ENCODE measurements around the gene TMEM260. TPM values are rescaled to one million over a fixed set of nuclear protein-coding genes. Genes with fewer than 3 reads are reported as not detected.

The TMEM260 gene
- 1 to 10 TPM; 4.4 to 7.3 TPM for polyA plus RNA-seq

- 0% methylated on average over 51 to 60 of the region's 60 CpGs for WGBS, 2 donors
- H3K27me3 ChIP-seq (ENCODE audit: control insufficient read depth in 1 of 2, insufficient read depth in 2 of 2, low read length in 2 of 2), result no peaks in the 10 kb centered on the region
Observed at GRCh38 chr14:56579345-56580220, at the start of gene TMEM260. TSS of gene TMEM260 (plus strand) at chr14:56579798. CDS start at chr14:56579915, 117 bp downstream.

GRCh38 chr14:56532546-56532945 lies 47.1 kb upstream of the TMEM260 start:
- Histone ChIP-seq H3K27ac (ENCODE audit: low read depth in 2 of 2, low read length in 1 of 2) (no peak overlapping the region), H3K4me1 (ENCODE audit: control insufficient read depth in 2 of 2, insufficient read depth in 2 of 2, low read length in 1 of 2) (no peaks in the 10 kb centered on the region), H3K27me3 (ENCODE audit: control insufficient read depth in 1 of 2, insufficient read depth in 2 of 2, low read length in 2 of 2) (no peaks in the 10 kb centered on the region), H3K4me3 (ENCODE audit: low read depth in 1 of 2, low read length in 2 of 2) (no peak overlapping the region), H3K9me3 (ENCODE audit: control insufficient read depth in 2 of 2, insufficient read depth in 1 of 2, low read depth in 1 of 2, low read length in 1 of 2) (no peaks in the 10 kb centered on the region), H3K36me3 (ENCODE audit: control insufficient read depth in 2 of 2, insufficient read depth in 2 of 2, low read length in 1 of 2) (no peaks in the 10 kb centered on the region)
- WGBS, 2 donors, result 87 to 89% methylated on average over 7 of the region's 7 CpGs

More at GRCh38 chr14:56579345-56580220, at the start of gene TMEM260:
- Histone ChIP-seq H3K9me3 (ENCODE audit: control insufficient read depth in 2 of 2, insufficient read depth in 1 of 2, low read depth in 1 of 2, low read length in 1 of 2) (no peaks in the 10 kb centered on the region), H3K27ac (ENCODE audit: low read depth in 2 of 2, low read length in 1 of 2) (peak within 1 kb of the TSS; percentile 21 to 84), H3K36me3 (ENCODE audit: control insufficient read depth in 2 of 2, insufficient read depth in 2 of 2, low read length in 1 of 2) (no peaks in the 10 kb centered on the region), H3K4me1 (ENCODE audit: control insufficient read depth in 2 of 2, insufficient read depth in 2 of 2, low read length in 1 of 2) (peaks cover 0 to 5% of the 10 kb centered on the region in 2 donors), H3K4me3 (ENCODE audit: low read depth in 1 of 2, low read length in 2 of 2) (peak within 1 kb of the TSS; percentile 91 to 98)

- H3K27ac ChIP-seq (ENCODE audit: low read depth in 2 of 2, low read length in 1 of 2), result no peak overlapping the region
- WGBS, 2 donors, result 91 to 94% methylated on average over 10 of the region's 10 CpGs
- no peaks in the 10 kb centered on the region for H3K36me3 ChIP-seq (ENCODE audit: control insufficient read depth in 2 of 2, insufficient read depth in 2 of 2, low read length in 1 of 2)
- no peaks in the 10 kb centered on the region for H3K9me3 ChIP-seq (ENCODE audit: control insufficient read depth in 2 of 2, insufficient read depth in 1 of 2, low read depth in 1 of 2, low read length in 1 of 2)
- H3K27me3 ChIP-seq (ENCODE audit: control insufficient read depth in 1 of 2, insufficient read depth in 2 of 2, low read length in 2 of 2), result no peaks in the 10 kb centered on the region
- H3K4me3 ChIP-seq (ENCODE audit: low read depth in 1 of 2, low read length in 2 of 2), result no peak overlapping the region
- H3K4me1 ChIP-seq (ENCODE audit: control insufficient read depth in 2 of 2, insufficient read depth in 2 of 2, low read length in 1 of 2), result no peaks in the 10 kb centered on the region
Observed at GRCh38 chr14:56534656-56535055, 44.9 kb upstream of the TMEM260 start.

- Histone ChIP-seq H3K27ac (ENCODE audit: low read depth in 2 of 2, low read length in 1 of 2) (no peak overlapping the region), H3K4me3 (ENCODE audit: low read depth in 1 of 2, low read length in 2 of 2) (no peak overlapping the region), H3K9me3 (ENCODE audit: control insufficient read depth in 2 of 2, insufficient read depth in 1 of 2, low read depth in 1 of 2, low read length in 1 of 2) (no peaks in the 10 kb centered on the region), H3K27me3 (ENCODE audit: control insufficient read depth in 1 of 2, insufficient read depth in 2 of 2, low read length in 2 of 2) (no peaks in the 10 kb centered on the region), H3K36me3 (ENCODE audit: control insufficient read depth in 2 of 2, insufficient read depth in 2 of 2, low read length in 1 of 2) (no peaks in the 10 kb centered on the region), H3K4me1 (ENCODE audit: control insufficient read depth in 2 of 2, insufficient read depth in 2 of 2, low read length in 1 of 2) (no peaks in the 10 kb centered on the region)
- 86 to 95% methylated on average over 2 of the region's 2 CpGs for WGBS, 2 donors
Observed at GRCh38 chr14:56539862-56540261, 39.7 kb upstream of the TMEM260 start.

GRCh38 chr14:56543436-56543835 lies 36.2 kb upstream of the TMEM260 start:
- no peaks in the 10 kb centered on the region for H3K9me3 ChIP-seq (ENCODE audit: control insufficient read depth in 2 of 2, insufficient read depth in 1 of 2, low read depth in 1 of 2, low read length in 1 of 2)
- no peaks in the 10 kb centered on the region for H3K4me1 ChIP-seq (ENCODE audit: control insufficient read depth in 2 of 2, insufficient read depth in 2 of 2, low read length in 1 of 2)
- H3K27ac ChIP-seq (ENCODE audit: low read depth in 2 of 2, low read length in 1 of 2), result no peak overlapping the region
- no peak overlapping the region for H3K4me3 ChIP-seq (ENCODE audit: low read depth in 1 of 2, low read length in 2 of 2)
- no peaks in the 10 kb centered on the region for H3K36me3 ChIP-seq (ENCODE audit: control insufficient read depth in 2 of 2, insufficient read depth in 2 of 2, low read length in 1 of 2)
- no peaks in the 10 kb centered on the region for H3K27me3 ChIP-seq (ENCODE audit: control insufficient read depth in 1 of 2, insufficient read depth in 2 of 2, low read length in 2 of 2)

- no peaks in the 10 kb centered on the region for H3K9me3 ChIP-seq (ENCODE audit: control insufficient read depth in 2 of 2, insufficient read depth in 1 of 2, low read depth in 1 of 2, low read length in 1 of 2)
Observed at GRCh38 chr14:56549721-56550120, 29.9 kb upstream of the TMEM260 start.

GRCh38 chr14:56552615-56553014 lies 27.0 kb upstream of the TMEM260 start:
- H3K36me3 ChIP-seq (ENCODE audit: control insufficient read depth in 2 of 2, insufficient read depth in 2 of 2, low read length in 1 of 2), result no peaks in the 10 kb centered on the region
- H3K9me3 ChIP-seq (ENCODE audit: control insufficient read depth in 2 of 2, insufficient read depth in 1 of 2, low read depth in 1 of 2, low read length in 1 of 2), result no peaks in the 10 kb centered on the region
- whole genome bisulfite sequencing, 2 donors, result 46 to 58% methylated on average over 4 of the region's 4 CpGs
- H3K4me3 ChIP-seq (ENCODE audit: low read depth in 1 of 2, low read length in 2 of 2), result no peak overlapping the region
- no peaks in the 10 kb centered on the region for H3K27me3 ChIP-seq (ENCODE audit: control insufficient read depth in 1 of 2, insufficient read depth in 2 of 2, low read length in 2 of 2)
- H3K27ac ChIP-seq (ENCODE audit: low read depth in 2 of 2, low read length in 1 of 2), result no peak overlapping the region
- no peaks in the 10 kb centered on the region for H3K4me1 ChIP-seq (ENCODE audit: control insufficient read depth in 2 of 2, insufficient read depth in 2 of 2, low read length in 1 of 2)

More at GRCh38 chr14:56549721-56550120, 29.9 kb upstream of the TMEM260 start:
- Histone ChIP-seq H3K27me3 (ENCODE audit: control insufficient read depth in 1 of 2, insufficient read depth in 2 of 2, low read length in 2 of 2) (no peaks in the 10 kb centered on the region), H3K4me3 (ENCODE audit: low read depth in 1 of 2, low read length in 2 of 2) (no peak overlapping the region), H3K4me1 (ENCODE audit: control insufficient read depth in 2 of 2, insufficient read depth in 2 of 2, low read length in 1 of 2) (no peaks in the 10 kb centered on the region), H3K36me3 (ENCODE audit: control insufficient read depth in 2 of 2, insufficient read depth in 2 of 2, low read length in 1 of 2) (no peaks in the 10 kb centered on the region), H3K27ac (ENCODE audit: low read depth in 2 of 2, low read length in 1 of 2) (no peak overlapping the region)
- 43 to 49% methylated on average over 2 of the region's 2 CpGs for WGBS, 2 donors

- Histone ChIP-seq H3K4me1 (ENCODE audit: control insufficient read depth in 2 of 2, insufficient read depth in 2 of 2, low read length in 1 of 2) (no peaks in the 10 kb centered on the region), H3K27ac (ENCODE audit: low read depth in 2 of 2, low read length in 1 of 2) (no peak overlapping the region), H3K9me3 (ENCODE audit: control insufficient read depth in 2 of 2, insufficient read depth in 1 of 2, low read depth in 1 of 2, low read length in 1 of 2) (no peaks in the 10 kb centered on the region), H3K27me3 (ENCODE audit: control insufficient read depth in 1 of 2, insufficient read depth in 2 of 2, low read length in 2 of 2) (no peaks in the 10 kb centered on the region), H3K4me3 (ENCODE audit: low read depth in 1 of 2, low read length in 2 of 2) (no peak overlapping the region), H3K36me3 (ENCODE audit: control insufficient read depth in 2 of 2, insufficient read depth in 2 of 2, low read length in 1 of 2) (no peaks in the 10 kb centered on the region)
- 69 to 81% methylated on average over 6 of the region's 6 CpGs for WGBS, 2 donors
Observed at GRCh38 chr14:56554301-56554700, 25.3 kb upstream of the TMEM260 start.

- Histone ChIP-seq H3K27me3 (ENCODE audit: control insufficient read depth in 1 of 2, insufficient read depth in 2 of 2, low read length in 2 of 2) (no peaks in the 10 kb centered on the region), H3K4me1 (ENCODE audit: control insufficient read depth in 2 of 2, insufficient read depth in 2 of 2, low read length in 1 of 2) (no peaks in the 10 kb centered on the region), H3K9me3 (ENCODE audit: control insufficient read depth in 2 of 2, insufficient read depth in 1 of 2, low read depth in 1 of 2, low read length in 1 of 2) (no peaks in the 10 kb centered on the region), H3K36me3 (ENCODE audit: control insufficient read depth in 2 of 2, insufficient read depth in 2 of 2, low read length in 1 of 2) (no peaks in the 10 kb centered on the region), H3K4me3 (ENCODE audit: low read depth in 1 of 2, low read length in 2 of 2) (no peak overlapping the region), H3K27ac (ENCODE audit: low read depth in 2 of 2, low read length in 1 of 2) (no peak overlapping the region)
- 45 to 60% methylated on average over 5 of the region's 5 CpGs for WGBS, 2 donors
Observed at GRCh38 chr14:56555921-56556570, 23.6 kb upstream of the TMEM260 start.
